ENCODE results near the gene ZNF718.
"Not testable (repeated sequence)": the region's sequence is repeated elsewhere in the genome, so short reads cannot be mapped to it uniquely, and the experiment has no call there.

ZNF718 gene

GRCh38 chr4:161496-162284 lies 37.4 kb downstream of the ZNF718 start:
- DNase-seq: no peak

- not testable (repeated sequence) for DNase-seq
Measured at GRCh38 chr4:169640-170039, 45.3 kb downstream of the ZNF718 start.

GRCh38 chr4:171318-171717 lies 47.0 kb downstream of the ZNF718 start:
- not testable (repeated sequence) for DNase-seq

GRCh38 chr4:173666-174314 lies 49.5 kb downstream of the ZNF718 start:
- DNase-seq: no peak

GRCh38 chr4:175986-176385 lies 51.7 kb downstream of the ZNF718 start:
- DNase-seq: no peak

- no peak for DNase-seq
Measured at GRCh38 chr4:176995-177394, 52.7 kb downstream of the ZNF718 start.

- DNase-seq: not testable (repeated sequence)
Measured at GRCh38 chr4:182225-182624, 57.9 kb downstream of the ZNF718 start.

GRCh38 chr4:188091-188490 lies 63.8 kb downstream of the ZNF718 start:
- no peak for DNase-seq

GRCh38 chr4:195159-195558 lies 70.9 kb downstream of the ZNF718 start:
- DNase-seq: not testable (repeated sequence)

- DNase-seq: no peak
Measured at GRCh38 chr4:200936-201335, 76.6 kb downstream of the ZNF718 start.

- DNase-seq: not testable (repeated sequence)
Measured at GRCh38 chr4:202822-203221, 78.5 kb downstream of the ZNF718 start.

- no peak for DNase-seq
Measured at GRCh38 chr4:205097-205756, 80.9 kb downstream of the ZNF718 start.

- no peak for DNase-seq
Measured at GRCh38 chr4:206054-206453, 81.8 kb downstream of the ZNF718 start.

GRCh38 chr4:208416-209096 lies 84.3 kb downstream of the ZNF718 start:
- not testable (repeated sequence) for DNase-seq

- DNase-seq: peak; percentile 28
Measured at GRCh38 chr4:211033-211511, 86.8 kb downstream of the ZNF718 start.

GRCh38 chr4:212438-213188 lies 88.3 kb downstream of the ZNF718 start:
- DNase-seq: peak; percentile 21

- not testable (repeated sequence) for DNase-seq
Measured at GRCh38 chr4:213189-213535, 88.9 kb downstream of the ZNF718 start.
